ELR (cell line): ENCODE measurements around the gene NLRC4.
A peak's percentile ranks its signal among the peaks of the same experiment; 100 is the strongest.
"Not testable (repeated sequence)": the region's sequence is repeated elsewhere in the genome, so short reads cannot be mapped to it uniquely, and the experiment has no call there.

Source experiments
- DNase-seq: peaks from one replicate; pipeline ENCODE4 v3.0.0-alpha.2; 2015; ENCODE audit warnings: low read depth

The NLRC4 gene, protein sequence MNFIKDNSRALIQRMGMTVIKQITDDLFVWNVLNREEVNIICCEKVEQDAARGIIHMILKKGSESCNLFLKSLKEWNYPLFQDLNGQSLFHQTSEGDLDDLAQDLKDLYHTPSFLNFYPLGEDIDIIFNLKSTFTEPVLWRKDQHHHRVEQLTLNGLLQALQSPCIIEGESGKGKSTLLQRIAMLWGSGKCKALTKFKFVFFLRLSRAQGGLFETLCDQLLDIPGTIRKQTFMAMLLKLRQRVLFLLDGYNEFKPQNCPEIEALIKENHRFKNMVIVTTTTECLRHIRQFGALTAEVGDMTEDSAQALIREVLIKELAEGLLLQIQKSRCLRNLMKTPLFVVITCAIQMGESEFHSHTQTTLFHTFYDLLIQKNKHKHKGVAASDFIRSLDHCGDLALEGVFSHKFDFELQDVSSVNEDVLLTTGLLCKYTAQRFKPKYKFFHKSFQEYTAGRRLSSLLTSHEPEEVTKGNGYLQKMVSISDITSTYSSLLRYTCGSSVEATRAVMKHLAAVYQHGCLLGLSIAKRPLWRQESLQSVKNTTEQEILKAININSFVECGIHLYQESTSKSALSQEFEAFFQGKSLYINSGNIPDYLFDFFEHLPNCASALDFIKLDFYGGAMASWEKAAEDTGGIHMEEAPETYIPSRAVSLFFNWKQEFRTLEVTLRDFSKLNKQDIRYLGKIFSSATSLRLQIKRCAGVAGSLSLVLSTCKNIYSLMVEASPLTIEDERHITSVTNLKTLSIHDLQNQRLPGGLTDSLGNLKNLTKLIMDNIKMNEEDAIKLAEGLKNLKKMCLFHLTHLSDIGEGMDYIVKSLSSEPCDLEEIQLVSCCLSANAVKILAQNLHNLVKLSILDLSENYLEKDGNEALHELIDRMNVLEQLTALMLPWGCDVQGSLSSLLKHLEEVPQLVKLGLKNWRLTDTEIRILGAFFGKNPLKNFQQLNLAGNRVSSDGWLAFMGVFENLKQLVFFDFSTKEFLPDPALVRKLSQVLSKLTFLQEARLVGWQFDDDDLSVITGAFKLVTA

DNA sequence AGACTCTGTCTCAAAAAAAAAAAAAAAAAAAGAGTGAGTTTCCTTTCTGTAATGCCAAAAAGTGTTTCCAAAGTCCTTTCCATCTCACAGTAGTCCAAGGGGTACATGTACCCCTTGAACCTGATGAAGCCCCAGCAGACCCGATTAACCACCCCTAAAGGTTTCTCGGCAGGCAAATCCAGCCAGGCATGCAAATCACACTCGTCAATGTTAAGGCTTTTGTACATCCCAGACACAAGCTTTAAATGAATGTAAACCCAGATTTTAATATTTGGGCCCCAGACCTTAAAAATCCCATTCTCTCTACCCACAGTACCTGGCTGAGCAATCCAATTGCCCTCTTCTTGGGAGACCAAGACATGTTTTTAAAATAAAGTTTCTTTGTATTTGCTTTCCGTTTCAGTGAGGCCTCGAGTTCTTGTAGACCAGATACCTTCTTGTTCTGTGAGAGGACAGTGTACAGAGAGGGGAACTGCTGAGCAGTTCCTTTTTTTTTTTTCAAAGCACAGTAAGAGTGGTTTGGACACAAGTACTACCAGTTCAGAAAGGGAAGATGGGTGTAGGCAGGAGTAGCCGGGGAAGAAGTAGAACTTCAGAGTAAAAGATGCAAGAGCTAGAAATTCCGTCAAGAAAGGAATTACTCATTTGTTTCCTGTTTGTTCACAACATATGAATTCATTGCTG, at the start of gene NLRC4:
TSS of gene NLRC4 (minus strand) at position 465 of the 684 bp plus-strand sequence. CDS start 8,111 bp downstream, outside the sequence.
- DNase-seq, result no peak

DNA sequence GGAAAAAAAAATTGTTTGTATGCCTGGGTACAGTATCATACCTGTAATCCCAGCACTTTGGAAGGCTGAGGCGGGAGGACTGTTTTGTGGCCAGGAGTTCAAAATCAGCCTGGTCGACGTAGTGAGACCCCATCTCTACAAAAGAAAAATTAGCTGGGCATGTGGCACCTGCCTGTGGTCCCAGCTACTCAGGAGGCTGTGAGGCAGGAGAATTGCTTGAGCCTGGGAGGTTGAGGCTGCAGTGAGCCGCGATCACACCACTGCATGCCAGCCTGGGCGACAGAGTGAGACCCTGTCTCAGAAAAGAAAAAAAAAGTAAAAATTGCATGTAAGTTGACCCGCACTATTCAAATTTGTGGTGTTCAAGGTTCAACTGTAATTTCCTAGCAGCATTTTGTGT, 45.9 kb upstream of the NLRC4 start:
- DNase-seq, result no peak

DNA sequence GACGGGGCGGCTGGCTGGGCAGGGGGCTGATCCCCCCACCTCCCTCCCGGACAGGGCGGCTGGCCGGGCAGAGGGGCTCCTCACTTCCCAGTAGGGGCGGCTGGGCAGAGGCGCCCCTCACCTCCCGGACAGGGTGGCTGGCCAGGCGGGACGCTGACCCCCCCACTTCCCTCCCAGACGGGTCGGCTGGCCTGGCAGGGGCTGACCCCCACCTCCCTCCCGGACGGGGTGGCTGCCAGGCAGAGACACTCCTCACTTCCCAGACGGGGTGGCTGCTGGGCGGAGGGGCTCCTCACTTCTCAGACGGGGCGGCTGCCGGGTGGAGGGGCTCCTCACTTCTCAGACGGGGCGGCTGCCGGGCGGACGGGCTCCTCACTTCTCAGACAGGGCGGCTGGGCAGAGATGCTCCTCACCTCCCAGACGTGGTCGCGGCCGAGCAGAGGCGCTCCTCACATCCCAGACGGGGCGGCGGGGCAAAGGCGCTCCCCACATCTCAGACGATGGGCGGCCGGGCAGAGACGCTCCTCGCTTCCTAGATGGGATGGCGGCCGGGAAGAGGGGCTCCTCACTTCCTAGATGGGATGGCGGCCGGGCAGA, 29.4 kb upstream of the NLRC4 start:
- not testable (repeated sequence) for DNase-seq

DNA sequence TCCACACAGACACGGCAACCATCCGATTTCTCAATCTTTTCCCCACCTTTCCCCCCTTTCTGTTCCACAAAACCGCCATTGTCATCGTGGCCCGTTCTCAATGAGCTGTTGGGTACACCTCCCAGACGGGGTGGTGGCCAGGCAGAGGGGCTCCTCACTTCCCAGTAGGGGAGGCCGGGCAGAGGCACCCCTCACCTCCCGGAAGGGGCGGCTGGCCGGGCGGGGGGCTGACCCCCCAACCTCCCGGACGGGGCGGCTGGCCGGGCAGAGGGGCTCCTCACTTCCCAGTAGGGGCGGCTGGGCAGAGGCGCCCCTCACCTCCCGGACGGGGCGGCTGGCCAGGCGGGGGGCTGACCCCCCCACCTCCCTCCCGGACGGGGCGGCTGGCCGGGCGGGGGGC, 28.8 kb upstream of the NLRC4 start:
- not testable (repeated sequence) for DNase-seq

DNA sequence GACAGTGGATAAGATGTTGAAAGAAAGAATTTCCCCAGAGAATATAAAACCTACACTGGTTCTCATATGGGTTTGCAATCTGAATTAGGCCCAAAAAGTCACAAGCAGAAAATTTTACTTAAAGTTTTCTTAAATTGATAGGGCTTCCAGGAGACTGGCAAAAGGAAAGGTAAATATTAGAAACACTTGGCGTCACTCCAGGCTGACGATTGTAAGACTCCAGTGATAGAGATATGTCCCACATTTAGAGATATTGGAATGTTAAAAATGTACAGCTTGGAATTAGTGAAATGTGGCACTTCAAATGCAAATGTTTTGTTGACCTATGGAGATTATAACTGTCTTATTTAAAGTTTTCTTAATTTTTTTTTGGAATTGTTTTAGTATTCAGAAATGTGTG, 27.1 kb upstream of the NLRC4 start:
- no peak for DNase-seq

DNA sequence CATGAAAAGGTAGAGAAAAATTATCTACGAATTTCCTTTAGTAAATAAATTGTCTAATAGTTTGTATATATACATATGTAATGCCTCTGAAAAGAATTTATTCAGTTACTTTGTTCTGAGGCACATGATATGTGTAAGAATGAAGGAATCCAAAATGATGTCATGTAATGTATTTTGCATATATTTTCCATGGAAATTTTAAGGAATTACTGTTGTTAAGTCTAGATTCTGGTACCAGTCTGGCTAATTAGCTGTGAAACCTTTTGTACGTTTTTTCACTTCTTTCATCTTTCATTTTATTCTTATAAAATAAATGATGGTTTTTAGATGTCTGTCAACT, 25.3 kb upstream of the NLRC4 start:
- peak; percentile 19 for DNase-seq

DNA sequence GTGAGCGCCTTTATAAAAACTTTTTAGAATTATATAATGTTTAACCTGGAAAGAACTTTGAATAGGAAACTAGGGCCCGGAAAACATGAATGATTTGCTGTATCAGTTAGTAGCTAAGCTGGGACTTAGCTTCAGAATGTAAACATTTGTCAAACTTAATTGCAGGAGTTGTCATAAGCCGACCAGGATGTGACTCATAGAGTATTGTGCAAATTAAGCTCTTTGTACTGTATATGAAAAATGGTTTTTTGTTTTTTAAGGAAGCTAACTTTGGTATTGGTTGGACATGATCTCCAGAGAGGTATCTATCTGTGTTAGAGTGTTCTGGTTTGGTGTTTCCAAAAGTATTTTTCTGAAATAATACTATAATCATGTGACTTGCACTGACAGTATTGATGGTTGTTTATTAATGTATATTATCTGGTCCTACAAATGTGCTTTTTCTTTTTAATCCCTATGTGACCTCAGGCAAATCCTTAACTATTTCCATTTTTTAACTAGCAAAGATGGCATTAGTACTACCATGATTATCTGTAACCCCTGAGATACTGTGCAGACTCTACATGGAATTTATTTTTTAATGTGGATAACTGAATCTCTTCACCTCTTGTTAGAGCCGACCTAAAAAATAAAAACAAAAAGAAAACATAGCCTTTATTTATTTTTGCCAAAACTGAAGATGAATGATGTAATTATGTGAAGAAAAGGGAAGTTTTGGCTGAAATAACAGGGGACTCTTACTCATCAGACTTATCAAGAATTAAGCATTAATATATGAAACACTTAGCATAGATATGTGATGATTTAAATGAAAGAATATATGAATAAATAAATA, 24.7 kb upstream of the NLRC4 start:
- peak; percentile 81 for DNase-seq

DNA sequence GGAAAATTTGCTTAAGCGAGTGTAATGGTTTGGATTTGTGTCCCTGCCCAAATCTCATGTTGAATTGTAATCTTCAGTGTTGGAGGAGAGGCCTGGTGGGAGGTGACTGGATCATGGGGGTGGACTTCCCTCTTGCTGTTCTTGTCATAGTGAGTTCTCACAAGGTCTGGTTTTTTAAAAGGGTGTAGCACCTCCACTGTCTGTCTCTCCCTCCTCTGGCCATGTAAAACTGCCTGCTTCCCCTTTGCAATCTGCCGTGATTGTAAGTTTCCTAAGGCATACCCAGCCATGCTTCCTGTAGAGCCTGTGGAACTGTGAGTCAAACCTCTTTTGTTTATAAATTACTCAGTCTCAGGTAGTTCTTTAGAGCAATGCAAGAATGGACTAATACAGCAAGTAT, 19.6 kb upstream of the NLRC4 start:
- peak; percentile 81 for DNase-seq

DNA sequence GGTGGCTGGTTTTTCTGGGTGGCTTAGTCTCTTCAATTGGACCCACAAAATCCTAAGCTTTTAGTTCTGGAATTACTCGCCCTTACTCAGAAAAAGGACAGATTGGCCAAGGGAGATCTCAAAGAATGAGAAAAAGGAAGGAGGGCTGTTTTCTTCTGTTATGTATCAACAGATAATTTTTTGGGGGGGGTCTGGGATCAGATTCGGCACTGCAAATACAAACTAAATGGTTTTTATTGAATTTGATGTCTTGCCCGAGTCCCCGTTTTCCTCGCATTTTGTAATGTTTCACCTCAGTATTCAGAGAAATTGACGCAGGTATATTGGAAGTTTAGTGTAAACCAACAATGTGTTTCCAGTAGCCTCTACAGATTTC, 13.8 kb upstream of the NLRC4 start:
- no peak for DNase-seq

DNA sequence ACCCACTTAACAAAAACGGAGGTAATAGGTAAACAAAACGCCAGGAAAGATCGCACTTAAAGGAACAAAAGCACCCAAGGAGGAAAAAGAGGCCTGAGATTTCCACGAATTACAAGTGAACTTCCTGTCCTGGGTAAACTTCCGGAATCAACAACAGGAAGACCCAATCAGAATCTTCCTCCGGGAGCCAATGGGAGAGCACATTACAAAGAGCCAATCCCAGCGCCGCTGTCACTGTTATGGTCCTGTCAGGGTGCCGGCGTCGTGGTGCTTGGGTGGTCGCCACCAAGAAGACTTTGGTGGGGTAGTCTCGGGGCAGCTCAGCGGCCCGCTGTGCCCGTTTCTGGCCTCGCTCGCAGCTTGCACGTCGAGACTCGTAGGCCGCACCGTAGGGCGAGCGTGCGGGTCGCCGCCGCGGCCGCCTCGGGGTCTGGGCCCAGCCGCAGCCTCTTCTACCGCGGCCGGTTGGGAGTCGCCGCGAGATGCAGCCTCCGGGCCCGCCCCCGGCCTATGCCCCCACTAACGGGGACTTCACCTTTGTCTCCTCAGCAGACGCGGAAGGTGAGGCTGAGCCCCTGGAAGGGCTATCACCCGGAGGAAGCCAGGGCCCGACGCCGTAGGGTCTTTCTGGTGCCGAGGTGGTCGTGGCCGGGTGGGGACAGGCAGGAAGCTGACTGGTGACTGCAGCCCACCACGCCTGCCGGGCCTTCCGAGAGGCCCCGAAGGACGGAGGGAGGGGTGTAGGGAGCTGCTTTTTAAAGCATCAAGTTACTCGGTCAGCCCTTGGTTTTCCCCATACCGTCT, 13.2 kb upstream of the NLRC4 start, which contains the start of gene YIPF4:
TSS of gene YIPF4 (plus strand) at position 231 of the 804 bp plus-strand sequence. CDS start at position 483, 252 bp downstream.
- DNase-seq, result peak; percentile 93

DNA sequence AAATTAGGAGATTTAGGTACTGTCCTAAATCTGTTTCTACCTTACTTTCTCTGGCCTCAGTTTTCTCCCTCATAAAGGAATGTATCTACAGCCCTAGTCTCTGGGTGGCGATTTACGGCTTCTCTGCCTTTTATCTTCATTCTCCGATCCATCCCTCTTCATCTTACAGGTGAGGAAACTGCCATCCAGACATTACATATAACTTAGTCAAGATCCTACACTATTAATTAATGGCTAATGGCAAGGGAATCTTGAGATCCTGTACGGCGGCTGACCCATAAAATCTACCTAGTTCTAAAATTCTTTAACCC, 12.6 kb upstream of the NLRC4 start:
- no peak for DNase-seq

DNA sequence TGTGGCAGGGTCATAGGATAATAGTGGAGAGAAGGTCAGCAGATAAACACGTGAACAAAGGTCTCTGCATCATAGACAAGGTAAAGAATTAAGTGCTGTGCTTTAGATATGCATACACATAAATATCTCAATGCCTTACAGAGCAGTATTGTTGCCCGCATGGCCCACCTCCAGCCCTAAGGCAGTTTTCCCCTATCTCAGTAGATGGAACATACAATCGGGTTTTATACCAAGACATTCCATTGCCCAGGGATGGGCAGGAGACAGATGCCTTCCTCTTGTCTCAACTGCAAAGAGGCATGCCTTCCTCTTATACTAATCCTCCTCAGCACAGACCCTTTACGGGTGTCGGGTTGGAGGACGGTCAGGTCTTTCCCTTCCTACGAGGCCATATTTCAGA, 11.1 kb upstream of the NLRC4 start:
- not testable (repeated sequence) for DNase-seq

DNA sequence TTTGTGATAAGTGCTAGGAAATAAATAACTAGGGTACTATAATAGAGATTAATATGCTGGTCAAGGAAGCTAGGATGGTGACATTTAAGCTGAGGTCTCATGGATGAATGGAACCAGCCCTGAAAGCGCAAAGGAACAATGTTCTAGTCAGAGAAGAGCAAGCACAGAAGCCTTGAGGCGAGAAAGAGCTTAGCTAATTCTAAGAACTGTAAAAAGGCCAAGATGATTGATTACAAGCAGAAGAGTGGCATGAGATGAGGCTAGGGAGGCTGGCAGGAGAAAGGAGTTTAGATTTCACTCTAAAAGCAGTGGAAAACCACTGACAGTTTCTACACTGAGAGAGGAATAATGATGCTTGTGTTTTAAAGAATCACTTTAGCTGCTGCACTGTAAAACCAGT, 9.6 kb upstream of the NLRC4 start:
- DNase-seq, result no peak

DNA sequence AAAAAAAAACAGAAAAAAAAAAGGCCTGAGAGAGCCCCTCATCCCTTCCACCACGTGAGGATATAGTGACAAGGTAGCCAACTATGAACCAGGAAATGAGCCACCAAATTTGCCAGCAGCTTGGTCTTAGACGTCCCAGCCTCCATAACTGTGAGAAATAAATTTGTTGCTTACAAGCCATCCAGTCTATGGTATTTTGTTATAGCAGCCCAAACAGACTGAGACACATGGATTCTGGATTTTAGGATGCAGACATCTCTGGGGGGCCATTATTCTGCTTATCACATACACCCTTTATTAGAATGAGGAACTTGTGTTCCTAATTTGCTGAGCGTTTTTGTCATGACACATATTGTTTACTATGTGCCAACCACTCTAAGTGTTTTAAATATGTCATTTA, 7.6 kb upstream of the NLRC4 start:
- peak; percentile 16 for DNase-seq

DNA sequence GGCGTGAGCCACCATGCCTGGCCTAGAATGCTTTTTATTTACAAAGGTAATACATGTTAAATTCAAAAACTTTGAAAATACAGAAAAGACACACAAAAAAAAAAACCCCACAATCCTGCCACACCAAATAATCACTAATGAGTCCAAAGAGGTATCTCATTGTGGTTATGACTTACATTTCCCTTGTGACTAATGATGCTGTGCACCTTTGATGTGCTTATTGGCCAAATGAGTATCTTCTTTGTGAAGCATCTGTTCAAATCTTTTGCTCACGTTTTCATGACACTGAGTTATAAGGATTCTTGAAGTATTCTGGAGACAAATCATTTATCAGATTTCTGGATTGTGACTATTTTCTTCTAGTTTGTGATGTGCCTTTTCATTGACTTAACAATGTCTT, 6.4 kb upstream of the NLRC4 start:
- DNase-seq, result peak; percentile 33

DNA sequence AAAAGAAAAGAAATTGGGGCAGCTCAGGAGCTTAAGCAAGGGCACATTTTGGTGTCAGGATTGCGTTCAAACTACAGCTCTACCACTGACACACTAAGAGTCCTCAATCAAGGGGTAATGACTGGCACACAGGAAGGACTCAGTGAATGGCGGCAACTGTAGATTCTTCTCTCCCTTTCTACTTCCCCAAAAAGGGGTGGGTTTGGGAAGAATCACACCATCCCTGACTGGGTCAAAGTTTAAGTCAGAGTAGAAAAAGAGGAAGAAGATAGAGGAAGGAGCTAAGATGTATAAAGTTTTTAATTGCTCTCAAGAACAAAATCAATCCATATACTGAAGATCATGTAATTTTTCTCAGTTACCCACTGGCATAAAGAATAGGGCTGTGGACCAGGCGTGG, 2.6 kb downstream of the NLRC4 start:
- no peak for DNase-seq

DNA sequence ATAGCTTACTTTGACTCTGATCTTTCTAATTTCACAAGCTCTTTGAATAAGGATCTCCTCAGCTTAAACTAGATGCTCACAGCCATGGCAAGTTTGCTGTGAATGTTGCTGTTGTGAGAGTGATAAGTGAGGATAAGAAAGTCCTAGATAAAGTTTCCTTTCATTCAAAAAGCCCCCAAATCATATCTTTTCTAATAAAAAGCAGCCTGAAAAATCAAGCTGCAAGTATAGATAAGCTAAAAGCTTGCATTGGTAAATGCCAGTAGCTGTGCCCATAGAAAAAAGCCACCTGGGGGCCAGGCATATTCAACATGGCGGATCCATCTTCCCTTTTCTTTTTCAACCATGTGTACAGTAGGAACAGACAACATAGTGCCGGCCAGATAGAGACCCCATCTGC, 4.3 kb downstream of the NLRC4 start:
- no peak for DNase-seq

DNA sequence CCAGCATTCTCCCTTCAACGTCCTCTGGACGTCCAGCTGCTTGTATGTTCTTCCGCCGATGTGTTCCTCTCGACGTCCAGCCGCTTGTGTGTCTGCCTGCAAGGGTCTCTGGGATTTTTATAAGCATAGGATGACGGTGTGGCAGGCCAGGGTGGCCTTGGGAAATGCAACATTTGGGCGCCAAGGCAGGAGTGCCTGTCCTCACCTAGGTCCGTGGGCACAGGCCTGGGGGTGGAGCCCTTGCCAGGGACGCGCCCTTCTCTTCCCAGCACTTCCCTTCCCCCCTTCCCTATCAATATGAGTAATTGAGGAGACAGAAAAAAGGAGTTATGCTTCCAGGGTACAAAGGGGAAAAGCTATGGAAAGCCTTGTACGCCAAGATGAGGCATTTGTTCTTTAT, 6.4 kb downstream of the NLRC4 start:
- no peak for DNase-seq

DNA sequence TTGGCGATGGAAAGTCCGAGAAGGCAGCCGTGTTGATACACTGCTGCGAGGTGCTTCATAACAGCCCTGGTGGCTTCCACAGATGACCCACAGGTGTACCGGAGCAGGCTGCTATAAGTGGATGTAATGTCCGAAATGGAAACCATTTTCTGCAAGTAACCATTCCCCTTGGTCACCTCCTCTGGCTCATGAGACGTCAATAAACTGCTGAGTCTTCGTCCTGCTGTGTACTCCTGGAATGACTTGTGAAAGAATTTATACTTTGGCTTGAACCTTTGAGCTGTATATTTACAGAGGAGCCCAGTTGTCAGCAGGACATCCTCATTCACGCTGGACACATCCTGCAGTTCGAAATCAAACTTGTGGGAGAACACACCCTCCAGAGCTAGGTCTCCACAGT, 14.4 kb downstream of the NLRC4 start:
- no peak for DNase-seq

DNA sequence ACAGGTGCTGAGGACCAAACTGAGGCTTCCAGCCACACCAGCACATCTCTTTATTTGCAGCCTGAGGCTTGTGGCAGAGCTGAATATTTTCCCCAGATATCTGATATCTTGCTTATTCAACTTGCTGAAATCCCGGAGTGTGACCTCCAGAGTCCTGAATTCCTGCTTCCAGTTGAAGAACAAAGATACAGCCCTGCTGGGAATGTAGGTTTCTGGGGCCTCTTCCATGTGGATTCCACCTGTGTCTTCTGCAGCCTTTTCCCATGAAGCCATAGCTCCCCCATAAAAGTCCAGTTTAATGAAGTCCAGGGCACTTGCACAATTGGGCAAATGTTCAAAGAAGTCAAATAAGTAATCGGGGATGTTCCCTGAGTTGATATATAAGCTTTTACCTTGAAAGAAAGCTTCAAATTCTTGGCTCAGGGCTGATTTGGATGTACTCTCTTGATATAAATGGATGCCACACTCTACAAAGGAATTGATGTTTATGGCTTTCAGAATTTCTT, 14.9 kb downstream of the NLRC4 start:
- DNase-seq, result no peak
